ENCODE data around the gene FAM170B. TPM values are rescaled to one million over a fixed set of nuclear protein-coding genes. Genes with fewer than 3 reads are reported as not detected.

Gene FAM170B
- total RNA-seq, 6 experiments from 2014 or later = not detected

DNA sequence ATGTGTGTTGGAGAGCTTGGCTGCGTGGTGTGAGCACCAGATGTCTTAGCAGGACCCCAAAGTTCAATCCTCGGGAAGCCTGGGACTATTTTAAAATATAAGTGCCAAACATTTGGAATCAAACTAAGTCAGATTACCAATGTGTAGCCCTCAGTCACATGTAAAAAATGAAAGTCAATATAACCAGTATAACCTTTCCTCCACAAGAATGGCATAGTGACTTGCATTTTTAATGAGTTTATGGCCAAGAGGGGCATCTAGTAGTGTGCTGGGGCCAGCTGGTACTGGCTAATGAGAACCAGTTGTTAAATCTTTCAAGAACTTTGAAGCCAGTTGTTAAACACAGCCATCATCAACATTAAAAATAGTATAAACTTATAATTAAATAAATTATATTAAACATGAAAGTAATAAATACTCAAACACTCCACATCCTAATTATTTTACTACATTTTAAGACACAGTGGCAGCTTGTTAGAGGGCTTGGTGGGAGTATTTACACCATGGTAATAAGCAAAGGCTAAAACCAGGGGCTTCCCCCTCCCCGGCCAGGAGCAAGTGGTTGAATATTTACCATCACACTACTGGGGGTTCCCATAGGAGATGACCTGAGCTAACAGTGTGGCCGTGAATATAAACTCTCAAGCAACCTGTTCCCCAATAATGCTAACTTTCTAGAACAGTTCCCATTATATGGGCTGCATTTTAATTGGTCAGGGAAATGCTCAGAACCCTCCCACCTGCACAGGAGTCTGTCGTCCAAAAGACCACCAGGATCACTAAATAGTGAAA is 7.9 kb upstream of the FAM170B start:
- Histone ChIP-seq H3K36me3 (no peaks in the 10 kb centered on the region), H3K27ac (no peak overlapping the region), H3K4me1 (no peaks in the 10 kb centered on the region), H3K27me3 (no peaks in the 10 kb centered on the region), H3K9me3 (no peaks in the 10 kb centered on the region), H3K4me3 (no peak overlapping the region)
- no peak for DNase-seq
- TF ChIP-seq POLR2A (IDR thresholded peaks at IDR 0.05) = no peak
- TF ChIP-seq, protein P1, sequence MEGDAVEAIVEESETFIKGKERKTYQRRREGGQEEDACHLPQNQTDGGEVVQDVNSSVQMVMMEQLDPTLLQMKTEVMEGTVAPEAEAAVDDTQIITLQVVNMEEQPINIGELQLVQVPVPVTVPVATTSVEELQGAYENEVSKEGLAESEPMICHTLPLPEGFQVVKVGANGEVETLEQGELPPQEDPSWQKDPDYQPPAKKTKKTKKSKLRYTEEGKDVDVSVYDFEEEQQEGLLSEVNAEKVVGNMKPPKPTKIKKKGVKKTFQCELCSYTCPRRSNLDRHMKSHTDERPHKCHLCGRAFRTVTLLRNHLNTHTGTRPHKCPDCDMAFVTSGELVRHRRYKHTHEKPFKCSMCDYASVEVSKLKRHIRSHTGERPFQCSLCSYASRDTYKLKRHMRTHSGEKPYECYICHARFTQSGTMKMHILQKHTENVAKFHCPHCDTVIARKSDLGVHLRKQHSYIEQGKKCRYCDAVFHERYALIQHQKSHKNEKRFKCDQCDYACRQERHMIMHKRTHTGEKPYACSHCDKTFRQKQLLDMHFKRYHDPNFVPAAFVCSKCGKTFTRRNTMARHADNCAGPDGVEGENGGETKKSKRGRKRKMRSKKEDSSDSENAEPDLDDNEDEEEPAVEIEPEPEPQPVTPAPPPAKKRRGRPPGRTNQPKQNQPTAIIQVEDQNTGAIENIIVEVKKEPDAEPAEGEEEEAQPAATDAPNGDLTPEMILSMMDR (IDR thresholded peaks at IDR 0.05) = no peak
- WGBS (ENCODE audit: insufficient coverage, low coverage, low lambda C conversion rate, missing lambda C conversion rate) = 83% methylated on average over 5 of the region's 5 CpGs
- intact Hi-C loops (cut with DNase I) = no loop called here
- ATAC-seq = no peak

DNA sequence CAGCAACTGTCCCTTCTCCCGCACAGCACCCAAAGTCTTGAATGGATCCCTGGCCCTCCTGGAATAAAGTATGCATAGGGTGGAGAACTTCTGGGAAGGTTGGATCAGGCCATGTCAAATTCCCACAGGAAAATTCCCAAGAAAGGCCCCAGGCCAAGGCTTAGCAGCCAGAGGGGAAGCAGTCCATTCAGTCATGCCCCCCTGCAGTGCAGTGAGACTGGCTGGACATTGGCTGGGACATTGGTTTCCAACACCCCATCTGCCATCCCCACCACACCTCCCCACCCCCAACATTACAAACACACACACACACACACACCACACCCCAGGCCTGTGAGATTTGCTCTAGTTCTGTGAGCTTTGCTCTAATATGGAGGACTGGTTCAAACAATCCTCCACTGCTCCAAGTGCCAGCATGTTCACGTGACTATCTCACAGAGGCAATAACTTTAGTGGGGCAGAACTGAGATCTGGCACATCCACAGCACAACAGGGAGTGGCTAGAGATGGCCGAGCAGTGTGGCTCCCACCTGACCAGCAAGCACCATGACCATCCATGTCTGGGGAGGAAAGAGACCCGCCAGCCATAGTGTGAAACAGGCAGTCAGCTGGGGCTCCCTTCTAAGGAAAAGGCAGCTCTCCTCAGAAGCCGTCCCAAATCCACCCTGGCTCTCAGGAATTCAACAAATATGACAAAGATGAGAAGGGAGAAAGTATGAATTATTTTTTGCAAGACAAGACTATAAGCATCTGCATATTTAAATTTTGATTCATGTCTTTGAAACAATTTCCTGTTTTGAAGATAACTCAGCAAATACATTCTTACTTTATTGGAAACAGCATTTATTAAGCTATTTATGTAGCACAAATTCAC is 6.7 kb upstream of the FAM170B start:
- Histone ChIP-seq H3K9me3 (no peaks in the 10 kb centered on the region), H3K36me3 (no peaks in the 10 kb centered on the region), H3K27me3 (no peaks in the 10 kb centered on the region), H3K4me1 (no peaks in the 10 kb centered on the region), H3K4me3 (no peak overlapping the region), H3K27ac (no peak overlapping the region)
- ATAC-seq (no peak), DNase-seq (no peak)
- TF ChIP-seq POLR2A (IDR thresholded peaks at IDR 0.05) = no peak
- TF ChIP-seq, protein P1 (IDR thresholded peaks at IDR 0.05) = no peak
- intact Hi-C loops (cut with DNase I) = no loop called here
- 60% methylated on average over 1 of the region's 5 CpGs for WGBS (ENCODE audit: insufficient coverage, low coverage, low lambda C conversion rate, missing lambda C conversion rate)

DNA sequence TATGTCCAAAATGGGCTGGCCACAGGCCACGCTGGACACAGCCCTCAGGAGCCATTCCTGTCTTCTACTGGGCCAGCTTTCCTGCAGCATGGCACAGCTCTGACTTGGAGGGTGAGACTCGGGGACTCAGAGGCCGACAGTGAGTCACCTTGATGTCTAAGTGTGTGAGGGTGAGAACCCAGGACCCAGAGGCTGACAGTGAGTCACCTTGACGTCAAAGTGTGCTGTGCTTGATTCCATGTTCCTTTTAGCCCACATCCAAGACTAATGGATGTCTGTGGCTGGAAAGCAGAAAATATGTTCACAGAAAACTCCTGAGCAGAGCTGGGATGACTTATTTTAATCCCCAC is 6.0 kb upstream of the FAM170B start:
- no peak for DNase-seq
- no peak overlapping the region for H3K27ac ChIP-seq
- H3K27me3 ChIP-seq = no peaks in the 10 kb centered on the region
- no peak for ATAC-seq
- WGBS (ENCODE audit: insufficient coverage, low coverage, low lambda C conversion rate, missing lambda C conversion rate) = 60% methylated on average over 1 of the region's 4 CpGs
- H3K36me3 ChIP-seq = no peaks in the 10 kb centered on the region
- no peaks in the 10 kb centered on the region for H3K4me1 ChIP-seq
- H3K9me3 ChIP-seq = no peaks in the 10 kb centered on the region
- no peak for TF ChIP-seq POLR2A (IDR thresholded peaks at IDR 0.05)
- TF ChIP-seq, protein P1 (IDR thresholded peaks at IDR 0.05) = no peak
- intact Hi-C loops (cut with DNase I) = no loop called here
- no peak overlapping the region for H3K4me3 ChIP-seq

DNA sequence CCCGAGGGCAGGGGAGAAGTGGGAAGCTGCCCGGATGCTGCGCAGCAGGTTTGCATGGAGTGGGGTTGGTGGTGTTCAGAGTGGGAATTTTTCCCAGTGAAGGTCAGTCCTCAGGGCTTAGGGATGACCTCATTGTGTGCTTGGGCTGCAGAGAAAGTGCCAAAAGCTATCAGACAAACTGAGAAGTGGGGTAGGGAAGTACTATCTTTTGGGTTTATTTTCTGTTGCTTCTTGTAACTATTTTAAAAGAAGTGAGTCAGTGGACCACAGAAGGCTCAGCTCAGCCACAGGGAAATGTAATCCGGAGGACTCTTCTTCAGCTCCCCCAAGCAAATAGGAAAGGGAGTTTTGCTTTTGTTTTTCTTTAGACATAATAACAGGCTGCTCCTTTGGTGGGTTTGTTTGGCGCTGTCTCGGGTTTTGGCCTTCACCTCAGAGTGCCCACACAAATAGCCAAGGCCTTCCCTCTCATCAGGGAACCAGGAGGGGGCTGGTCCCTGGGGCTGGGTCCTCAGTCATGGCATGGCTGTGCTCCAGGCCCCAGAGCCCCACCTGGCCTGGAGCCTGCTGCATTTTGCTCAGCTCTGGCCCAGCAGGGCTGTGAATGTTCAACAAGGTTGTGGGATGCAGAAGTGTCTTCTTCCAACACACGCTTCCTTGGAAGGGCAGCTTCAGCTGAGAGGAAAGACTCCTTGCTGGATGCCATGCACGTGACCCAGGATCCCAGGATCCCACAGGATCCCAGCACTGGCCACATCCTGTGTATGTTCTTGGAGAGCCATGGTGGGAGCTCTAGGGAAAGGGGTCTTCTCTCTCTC is 5.4 kb upstream of the FAM170B start:
- no peaks in the 10 kb centered on the region for H3K36me3 ChIP-seq
- H3K27ac ChIP-seq = no peak overlapping the region
- DNase-seq (no peak), ATAC-seq (peak in 1 of 4 donors; percentile 51)
- intact Hi-C loops (cut with DNase I) = no loop called here
- H3K4me3 ChIP-seq = no peak overlapping the region
- no peaks in the 10 kb centered on the region for H3K4me1 ChIP-seq
- no peaks in the 10 kb centered on the region for H3K9me3 ChIP-seq
- 75% methylated on average over 6 of the region's 8 CpGs for WGBS (ENCODE audit: insufficient coverage, low coverage, low lambda C conversion rate, missing lambda C conversion rate)
- TF ChIP-seq, protein P1 (IDR thresholded peaks at IDR 0.05) = no peak
- TF ChIP-seq POLR2A (IDR thresholded peaks at IDR 0.05) = no peak
- H3K27me3 ChIP-seq = no peaks in the 10 kb centered on the region

Measured in right lobe of liver (tissue), 6 donors.